NCI-H226 (cell line): ENCODE results near the gene FNDC3B.
A peak's percentile ranks its signal among the peaks of the same experiment; 100 is the strongest.

Source experiments
- DNase-seq: peaks from one replicate; pipeline ENCODE4 v3.0.0-alpha.2; 2015

FNDC3B gene

GRCh38 chr3:172174513-172175253 is 135.3 kb downstream of the FNDC3B start:
- no peak for DNase-seq

- DNase-seq: no peak
Observed at GRCh38 chr3:172175254-172175599, 135.8 kb downstream of the FNDC3B start.

GRCh38 chr3:172176061-172176770 is 136.8 kb downstream of the FNDC3B start:
- DNase-seq: no peak

- DNase-seq: peak; percentile 61
Observed at GRCh38 chr3:172177046-172177445, 137.7 kb downstream of the FNDC3B start.

GRCh38 chr3:172177803-172178316 is 138.5 kb downstream of the FNDC3B start:
- no peak for DNase-seq

GRCh38 chr3:172179680-172180399 is 140.5 kb downstream of the FNDC3B start:
- no peak for DNase-seq

- no peak for DNase-seq
Observed at GRCh38 chr3:172180473-172180872, 141.1 kb downstream of the FNDC3B start.

GRCh38 chr3:172181932-172182586 is 142.7 kb downstream of the FNDC3B start:
- peak; percentile 43 for DNase-seq

- no peak for DNase-seq
Observed at GRCh38 chr3:172182797-172183196, 143.4 kb downstream of the FNDC3B start.

GRCh38 chr3:172184106-172184822 is 144.9 kb downstream of the FNDC3B start:
- DNase-seq: no peak

GRCh38 chr3:172185907-172186306 is 146.5 kb downstream of the FNDC3B start:
- no peak for DNase-seq

GRCh38 chr3:172186607-172187006 is 147.2 kb downstream of the FNDC3B start:
- DNase-seq: no peak

- no peak for DNase-seq
Observed at GRCh38 chr3:172187511-172187910, 148.1 kb downstream of the FNDC3B start.

GRCh38 chr3:172188511-172188910 is 149.1 kb downstream of the FNDC3B start:
- no peak for DNase-seq

GRCh38 chr3:172189213-172189612 is 149.8 kb downstream of the FNDC3B start:
- no peak for DNase-seq

- peak; percentile 48 for DNase-seq
Observed at GRCh38 chr3:172189987-172190603, 150.7 kb downstream of the FNDC3B start.

- no peak for DNase-seq
Observed at GRCh38 chr3:172190980-172191379, 151.6 kb downstream of the FNDC3B start.

GRCh38 chr3:172191629-172192028 is 152.3 kb downstream of the FNDC3B start:
- no peak for DNase-seq

- no peak for DNase-seq
Observed at GRCh38 chr3:172192830-172193415, 153.5 kb downstream of the FNDC3B start.

GRCh38 chr3:172193436-172193835 is 154.1 kb downstream of the FNDC3B start:
- DNase-seq: no peak

GRCh38 chr3:172194702-172195406 is 155.5 kb downstream of the FNDC3B start:
- peak; percentile 39 for DNase-seq
